ENCODE data around the gene PODXL2.
A peak's percentile ranks its signal among the peaks of the same experiment; 100 is the strongest.

The PODXL2 gene

DNA sequence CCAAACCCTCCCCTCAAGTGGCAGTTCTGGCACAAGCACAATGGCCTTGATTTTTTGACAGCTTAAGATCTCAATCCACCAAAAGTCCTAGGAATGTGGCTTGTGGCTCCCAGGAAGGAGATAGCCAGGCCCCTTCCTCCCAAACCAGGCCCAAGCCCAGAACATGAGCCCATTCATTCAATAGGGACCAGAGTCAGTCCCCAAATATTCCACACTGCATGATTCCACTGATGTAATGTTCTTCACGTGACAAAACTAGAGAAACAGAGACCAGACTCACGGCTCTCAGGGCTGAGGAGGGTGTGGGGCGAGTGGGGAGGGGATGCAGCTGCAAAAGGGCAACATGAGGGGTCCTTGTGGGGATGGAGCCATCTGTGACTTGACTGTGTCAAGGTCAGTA lies 69.3 kb downstream of the PODXL2 start:
- peak overlapping the region; percentile 90 for H3K27ac ChIP-seq
- no peak overlapping the region for H3K4me3 ChIP-seq (ENCODE audit: low read depth, low read length)
- H3K9me3 ChIP-seq (ENCODE audit: severe bottlenecking): no peaks in the 10 kb centered on the region
- H3K27me3 ChIP-seq (ENCODE audit: insufficient read depth, low read depth, severe bottlenecking): no peaks in the 10 kb centered on the region
- H3K36me3 ChIP-seq: no peaks in the 10 kb centered on the region
- no peak for DNase-seq
- TF ChIP-seq, protein P1, sequence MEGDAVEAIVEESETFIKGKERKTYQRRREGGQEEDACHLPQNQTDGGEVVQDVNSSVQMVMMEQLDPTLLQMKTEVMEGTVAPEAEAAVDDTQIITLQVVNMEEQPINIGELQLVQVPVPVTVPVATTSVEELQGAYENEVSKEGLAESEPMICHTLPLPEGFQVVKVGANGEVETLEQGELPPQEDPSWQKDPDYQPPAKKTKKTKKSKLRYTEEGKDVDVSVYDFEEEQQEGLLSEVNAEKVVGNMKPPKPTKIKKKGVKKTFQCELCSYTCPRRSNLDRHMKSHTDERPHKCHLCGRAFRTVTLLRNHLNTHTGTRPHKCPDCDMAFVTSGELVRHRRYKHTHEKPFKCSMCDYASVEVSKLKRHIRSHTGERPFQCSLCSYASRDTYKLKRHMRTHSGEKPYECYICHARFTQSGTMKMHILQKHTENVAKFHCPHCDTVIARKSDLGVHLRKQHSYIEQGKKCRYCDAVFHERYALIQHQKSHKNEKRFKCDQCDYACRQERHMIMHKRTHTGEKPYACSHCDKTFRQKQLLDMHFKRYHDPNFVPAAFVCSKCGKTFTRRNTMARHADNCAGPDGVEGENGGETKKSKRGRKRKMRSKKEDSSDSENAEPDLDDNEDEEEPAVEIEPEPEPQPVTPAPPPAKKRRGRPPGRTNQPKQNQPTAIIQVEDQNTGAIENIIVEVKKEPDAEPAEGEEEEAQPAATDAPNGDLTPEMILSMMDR (IDR thresholded peaks at IDR 0.05; ENCODE audit: low read depth, low read length): no peak

DNA sequence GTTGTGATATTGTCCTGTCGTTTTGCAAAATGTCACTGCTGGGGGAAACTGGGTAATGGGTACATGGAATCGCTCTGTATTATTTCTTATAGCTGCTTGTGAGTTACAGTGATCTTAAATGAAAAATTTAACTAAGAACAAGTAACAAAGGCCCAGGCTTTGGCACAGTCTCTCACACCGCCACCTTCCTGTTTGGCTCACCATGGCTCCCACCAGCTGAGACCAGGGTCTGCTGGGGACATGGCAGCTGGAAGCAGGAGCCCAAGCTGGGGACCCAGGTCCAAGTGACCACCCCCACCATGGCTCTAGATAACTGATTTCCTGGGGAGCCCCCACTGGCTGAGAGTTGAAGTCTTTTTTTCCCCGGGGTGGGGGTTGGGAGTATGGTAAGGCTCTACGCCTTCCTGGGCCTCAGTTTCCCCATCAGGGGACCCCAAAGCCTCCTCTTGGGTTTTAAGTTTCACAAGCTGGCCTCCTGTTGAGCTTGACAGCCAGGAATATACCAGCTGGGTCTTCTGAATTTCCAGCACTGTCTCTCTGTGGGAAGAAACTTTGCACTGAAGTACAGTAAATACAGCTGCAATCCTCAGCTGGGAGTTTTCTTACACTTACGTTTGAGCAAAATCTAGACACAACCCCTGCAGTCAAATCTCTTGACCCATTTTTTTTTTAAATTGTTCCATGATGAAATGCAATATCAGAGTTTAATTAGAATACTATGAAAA lies 69.9 kb downstream of the PODXL2 start:
- H3K36me3 ChIP-seq: no peaks in the 10 kb centered on the region
- no peaks in the 10 kb centered on the region for H3K27me3 ChIP-seq (ENCODE audit: insufficient read depth, low read depth, severe bottlenecking)
- H3K4me3 ChIP-seq (ENCODE audit: low read depth, low read length): no peak overlapping the region
- DNase-seq: no peak
- TF ChIP-seq, protein P1 (IDR thresholded peaks at IDR 0.05; ENCODE audit: low read depth, low read length): no peak
- H3K9me3 ChIP-seq (ENCODE audit: severe bottlenecking): peaks cover 4% of the 10 kb centered on the region
- H3K27ac ChIP-seq: peak overlapping the region; percentile 90

DNA sequence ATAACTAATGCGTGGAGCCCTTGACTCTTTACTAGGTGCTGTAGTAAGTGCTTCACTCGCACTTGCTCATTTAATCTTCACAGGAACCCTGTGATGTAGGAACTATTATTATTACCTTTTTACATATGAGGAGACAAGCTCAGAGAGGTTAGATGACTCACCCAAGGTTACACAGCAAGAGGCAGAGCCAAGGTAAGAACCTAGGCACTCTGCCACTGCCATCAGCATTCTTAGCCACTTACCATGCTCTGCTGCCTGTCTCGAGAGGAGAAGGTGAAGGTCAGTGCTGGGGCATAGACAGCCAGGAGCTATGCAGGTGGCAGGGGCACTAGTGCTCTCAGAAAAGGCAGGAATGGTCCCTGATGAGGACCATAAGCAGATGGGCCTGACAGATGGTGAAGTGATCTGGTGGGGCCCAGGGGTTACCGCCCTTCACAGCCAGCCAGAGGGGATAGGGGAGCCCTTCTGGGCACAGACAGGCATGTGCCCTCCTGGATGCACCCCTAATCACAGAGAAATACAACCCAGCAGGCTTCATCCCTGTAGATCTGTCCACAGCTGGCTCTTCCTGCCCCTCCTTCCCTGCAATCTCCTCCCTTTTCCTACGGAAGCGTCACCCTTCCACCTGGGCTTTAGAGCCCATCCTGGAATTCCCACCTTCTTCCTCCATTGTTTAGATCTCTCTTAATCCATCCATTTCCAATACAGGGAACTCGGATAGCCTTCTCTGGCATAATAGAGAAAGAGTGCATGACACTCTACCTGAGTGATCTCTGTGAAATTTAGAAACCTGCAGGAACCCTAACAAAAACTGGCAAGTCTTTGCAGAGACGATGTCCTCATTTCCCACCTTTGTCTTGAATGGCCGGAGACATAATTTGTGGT lies 70.7 kb downstream of the PODXL2 start:
- no peaks in the 10 kb centered on the region for H3K27me3 ChIP-seq (ENCODE audit: insufficient read depth, low read depth, severe bottlenecking)
- peak overlapping the region; percentile 90 for H3K27ac ChIP-seq
- no peak overlapping the region for H3K4me3 ChIP-seq (ENCODE audit: low read depth, low read length)
- H3K9me3 ChIP-seq (ENCODE audit: severe bottlenecking): peaks cover 5% of the 10 kb centered on the region
- peak; percentile 59 for DNase-seq
- H3K36me3 ChIP-seq: no peaks in the 10 kb centered on the region
- TF ChIP-seq, protein P1 (IDR thresholded peaks at IDR 0.05; ENCODE audit: low read depth, low read length): no peak

DNA sequence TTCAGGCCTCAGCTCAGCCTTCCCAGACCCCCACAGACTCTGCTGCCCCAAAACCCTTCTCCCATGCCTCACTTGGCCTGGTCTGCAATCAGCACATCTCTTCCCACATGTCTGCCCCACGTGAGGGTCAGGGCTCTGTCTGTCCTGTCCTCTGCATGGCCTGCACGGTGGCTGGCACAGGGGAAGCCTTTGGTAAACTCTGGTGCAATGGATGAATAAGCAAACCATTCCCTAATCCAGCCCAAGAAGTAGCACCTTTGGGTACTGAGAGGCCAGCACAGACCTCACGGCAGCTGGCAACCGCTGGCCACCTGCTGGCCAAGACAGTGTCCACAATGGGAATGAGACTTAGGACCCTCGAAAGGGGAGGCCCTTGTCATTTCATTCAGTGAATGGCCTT lies 71.4 kb downstream of the PODXL2 start:
- TF ChIP-seq, protein P1 (IDR thresholded peaks at IDR 0.05; ENCODE audit: low read depth, low read length): peak; percentile 45
- Histone ChIP-seq H3K9me3 (ENCODE audit: severe bottlenecking) (peaks cover 5% of the 10 kb centered on the region), H3K27ac (peak overlapping the region; percentile 90), H3K36me3 (no peaks in the 10 kb centered on the region), H3K27me3 (ENCODE audit: insufficient read depth, low read depth, severe bottlenecking) (no peaks in the 10 kb centered on the region), H3K4me3 (ENCODE audit: low read depth, low read length) (no peak overlapping the region)
- no peak for DNase-seq

DNA sequence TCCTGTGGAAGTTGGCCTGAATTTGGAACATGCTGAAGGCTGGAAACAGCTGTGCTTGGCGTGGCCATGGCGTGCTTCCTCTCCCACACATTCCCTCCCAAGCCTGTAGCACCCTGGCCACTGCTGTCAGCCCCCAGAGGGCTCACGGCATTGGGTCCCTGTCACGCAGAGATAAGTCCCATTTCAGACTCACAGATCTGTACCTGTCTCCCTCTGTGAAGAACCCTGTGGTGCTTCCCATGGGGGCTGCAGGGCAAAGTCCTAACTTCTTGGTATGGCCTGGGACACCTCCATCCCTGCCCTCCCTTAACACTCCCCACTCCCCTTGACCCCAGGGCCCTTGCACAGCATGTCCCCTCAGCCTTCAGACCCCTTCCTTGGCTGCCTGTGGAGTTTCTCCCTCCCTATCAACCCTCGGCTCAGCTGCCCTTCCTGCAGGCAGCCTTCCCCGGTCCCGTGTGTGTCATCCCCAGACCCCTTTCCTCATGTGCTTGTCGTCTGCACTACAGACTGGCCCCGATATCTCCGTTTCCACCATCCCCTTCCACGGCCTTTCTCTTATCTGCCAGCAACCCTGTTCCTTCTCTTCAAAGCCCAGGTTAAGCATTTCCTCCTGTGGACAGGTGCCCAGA lies 72.4 kb downstream of the PODXL2 start:
- Histone ChIP-seq H3K4me3 (ENCODE audit: low read depth, low read length) (no peak overlapping the region), H3K9me3 (ENCODE audit: severe bottlenecking) (peaks cover 5% of the 10 kb centered on the region), H3K27ac (no peak overlapping the region), H3K36me3 (no peaks in the 10 kb centered on the region), H3K27me3 (ENCODE audit: insufficient read depth, low read depth, severe bottlenecking) (no peaks in the 10 kb centered on the region)
- TF ChIP-seq, protein P1 (IDR thresholded peaks at IDR 0.05; ENCODE audit: low read depth, low read length): no peak
- DNase-seq: no peak

All from WERI-Rb-1 (cell line).